SK-N-SH treated with all-trans-retinoic acid at 6 μM for 48 hours (cell line): ENCODE measurements around the gene CHKA.

Experiments
- CREB5 ChIP-seq: fragments of 250-450 bp; sonication (Bioruptor Pico); IDR thresholded peaks from 2 replicates; pipeline ENCODE4 v1.5.1; 2020; ENCODE audit warnings: low read depth, mild to moderate bottlenecking, moderate library complexity
- CSRNP3 ChIP-seq: fragments of 250-450 bp; sonication (Bioruptor Pico); IDR thresholded peaks from 2 replicates; pipeline ENCODE4 v1.5.1; 2021; ENCODE audit warnings: mild to moderate bottlenecking, moderate library complexity
- ISL1 ChIP-seq: fragments of 250-450 bp; sonication (Bioruptor Pico); IDR thresholded peaks from 2 replicates; pipeline ENCODE4 v2.1.2; 2022; ENCODE audit warnings: mild to moderate bottlenecking, moderate library complexity
- TCF4 ChIP-seq: fragments of 250-450 bp; sonication (Bioruptor Pico); IDR thresholded peaks from 2 replicates; pipeline ENCODE4 v1.8.0; 2021; ENCODE audit warnings: mild to moderate bottlenecking, moderate library complexity, borderline replicate concordance
- TOX ChIP-seq: fragments of 250-450 bp; sonication (Bioruptor Pico); IDR thresholded peaks from 2 replicates; pipeline ENCODE4 v1.8.0; 2021; ENCODE audit warnings: mild to moderate bottlenecking, moderate library complexity, borderline replicate concordance
- TSHZ2 ChIP-seq: fragments of 250-450 bp; sonication (Bioruptor Pico); IDR thresholded peaks from 2 replicates; pipeline ENCODE4 v1.5.0; 2020; ENCODE audit warnings: mild to moderate bottlenecking, moderate library complexity
- ZFP3 ChIP-seq: fragments of 250-450 bp; sonication (Bioruptor Pico); IDR thresholded peaks from 2 replicates; pipeline ENCODE4 v1.5.0; 2020; ENCODE audit warnings: mild to moderate bottlenecking, moderate library complexity
- ZNF565 ChIP-seq: fragments of 450-650 bp; formaldehyde crosslinking; conservative IDR thresholded peaks from 2 replicates; pipeline ENCODE4 v1.5.0; 2020; ENCODE audit warnings: low read depth, mild to moderate bottlenecking, moderate library complexity
- TF ChIP-seq, protein P1 (sequence below): fragments of 250-450 bp; sonication (Bioruptor Pico); IDR thresholded peaks from 2 replicates; pipeline ENCODE4 v1.8.0; 2020; ENCODE audit warnings: mild to moderate bottlenecking, moderate library complexity, borderline replicate concordance

GRCh38 chr11:68013611-68014156, 107.5 kb downstream of the CHKA start:
- TF ChIP-seq CSRNP3 (CRISPR knock-in tag) (no peak), TCF4 (CRISPR knock-in tag) (no peak), ZFP3 (no peak), TOX (CRISPR knock-in tag) (no peak), TSHZ2 (CRISPR knock-in tag) (no peak), ISL1 (CRISPR knock-in tag) (no peak), ZNF565 (no peak), CREB5 (CRISPR knock-in tag) (no peak)
- TF ChIP-seq, protein P1, sequence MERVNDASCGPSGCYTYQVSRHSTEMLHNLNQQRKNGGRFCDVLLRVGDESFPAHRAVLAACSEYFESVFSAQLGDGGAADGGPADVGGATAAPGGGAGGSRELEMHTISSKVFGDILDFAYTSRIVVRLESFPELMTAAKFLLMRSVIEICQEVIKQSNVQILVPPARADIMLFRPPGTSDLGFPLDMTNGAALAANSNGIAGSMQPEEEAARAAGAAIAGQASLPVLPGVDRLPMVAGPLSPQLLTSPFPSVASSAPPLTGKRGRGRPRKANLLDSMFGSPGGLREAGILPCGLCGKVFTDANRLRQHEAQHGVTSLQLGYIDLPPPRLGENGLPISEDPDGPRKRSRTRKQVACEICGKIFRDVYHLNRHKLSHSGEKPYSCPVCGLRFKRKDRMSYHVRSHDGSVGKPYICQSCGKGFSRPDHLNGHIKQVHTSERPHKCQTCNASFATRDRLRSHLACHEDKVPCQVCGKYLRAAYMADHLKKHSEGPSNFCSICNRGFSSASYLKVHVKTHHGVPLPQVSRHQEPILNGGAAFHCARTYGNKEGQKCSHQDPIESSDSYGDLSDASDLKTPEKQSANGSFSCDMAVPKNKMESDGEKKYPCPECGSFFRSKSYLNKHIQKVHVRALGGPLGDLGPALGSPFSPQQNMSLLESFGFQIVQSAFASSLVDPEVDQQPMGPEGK (CRISPR knock-in tag), result no peak
